ENCODE measurements around the gene HOMER2. TPM values are rescaled to one million over a fixed set of nuclear protein-coding genes. Genes with fewer than 3 reads are reported as not detected.
"Not testable (repeated sequence)": the region's sequence is repeated elsewhere in the genome, so short reads cannot be mapped to it uniquely, and the experiment has no call there.

HOMER2 gene
- total and polyA plus RNA-seq, 2 donors (not counting 1 experiment from before 2014, with no cell fraction given) = 1.1 to 9.9 TPM

- Histone ChIP-seq H3K4me2 (ENCODE audit: extremely low read depth, insufficient read depth, low read length) (no peak overlapping the region), H3K4me1 (ENCODE audit: control insufficient read depth, extremely low read depth, insufficient read depth, low read length) (no peaks in the 10 kb centered on the region), H2AFZ (ENCODE audit: low read length) (no peak overlapping the region), H3K9ac (ENCODE audit: insufficient read depth, low read length) (no peak overlapping the region), H3K27me3 (ENCODE audit: control insufficient read depth, insufficient read depth, low read length) (no peaks in the 10 kb centered on the region), H3K36me3 (ENCODE audit: control insufficient read depth, insufficient read depth, low read length) (no peaks in the 10 kb centered on the region), H3K79me2 (ENCODE audit: control insufficient read depth, insufficient read depth, low read length) (no peaks in the 10 kb centered on the region), H3K27ac (ENCODE audit: insufficient read depth, low read length) (no peak overlapping the region), H3K4me3 (replicated peaks in 1 of 4; ENCODE audit: control extremely low read depth in 1 of 4, insufficient read depth in 1 of 4, low read depth in 3 of 4, low read length in 4 of 4) (no peak overlapping the region), H4K20me1 (ENCODE audit: control insufficient read depth, extremely low read depth, insufficient read depth, low read length) (no peaks in the 10 kb centered on the region), H3K9me3 (ENCODE audit: control insufficient read depth, insufficient read depth, low read depth, low read length) (no peaks in the 10 kb centered on the region)
- DNase-seq (ENCODE audit: low read depth in 2 of 2) = no peak
- TF ChIP-seq CTCF (conservative IDR thresholded peaks at IDR 0.05 in 1 of 2, IDR thresholded peaks at IDR 0.05 in 1 of 2; ENCODE audit: low read depth in 1 of 2, low read length in 2 of 2) (no peak), EZH2 (IDR thresholded peaks at IDR 0.05; ENCODE audit: low read length, missing control alignments) (no peak)
Measured at GRCh38 chr15:82895983-82896382, 56.5 kb downstream of the HOMER2 start.

GRCh38 chr15:82894971-82895520, 57.5 kb downstream of the HOMER2 start:
- H3K27ac ChIP-seq (ENCODE audit: insufficient read depth, low read length) = no peak overlapping the region
- H3K4me1 ChIP-seq (ENCODE audit: control insufficient read depth, extremely low read depth, insufficient read depth, low read length) = no peaks in the 10 kb centered on the region
- no peaks in the 10 kb centered on the region for H3K27me3 ChIP-seq (ENCODE audit: control insufficient read depth, insufficient read depth, low read length)
- peak in 1 of 2 donors; percentile 63 for DNase-seq (ENCODE audit: low read depth in 2 of 2)
- TF ChIP-seq EZH2 (IDR thresholded peaks at IDR 0.05; ENCODE audit: low read length, missing control alignments) (no peak), CTCF (conservative IDR thresholded peaks at IDR 0.05 in 1 of 2, IDR thresholded peaks at IDR 0.05 in 1 of 2; ENCODE audit: low read depth in 1 of 2, low read length in 2 of 2) (no peak)
- H3K9me3 ChIP-seq (ENCODE audit: control insufficient read depth, insufficient read depth, low read depth, low read length) = no peaks in the 10 kb centered on the region
- H3K36me3 ChIP-seq (ENCODE audit: control insufficient read depth, insufficient read depth, low read length) = no peaks in the 10 kb centered on the region
- no peak overlapping the region for H3K4me2 ChIP-seq (ENCODE audit: extremely low read depth, insufficient read depth, low read length)
- H3K9ac ChIP-seq (ENCODE audit: insufficient read depth, low read length) = no peak overlapping the region
- H2AFZ ChIP-seq (ENCODE audit: low read length) = no peak overlapping the region
- H3K4me3 ChIP-seq (replicated peaks in 1 of 4; ENCODE audit: control extremely low read depth in 1 of 4, insufficient read depth in 1 of 4, low read depth in 3 of 4, low read length in 4 of 4) = no peak overlapping the region
- no peaks in the 10 kb centered on the region for H3K79me2 ChIP-seq (ENCODE audit: control insufficient read depth, insufficient read depth, low read length)
- no peaks in the 10 kb centered on the region for H4K20me1 ChIP-seq (ENCODE audit: control insufficient read depth, extremely low read depth, insufficient read depth, low read length)

GRCh38 chr15:82893473-82893872, 59.0 kb downstream of the HOMER2 start:
- H3K27ac ChIP-seq (ENCODE audit: insufficient read depth, low read length); H3K4me1 ChIP-seq (ENCODE audit: control insufficient read depth, extremely low read depth, insufficient read depth, low read length); H3K4me2 ChIP-seq (ENCODE audit: extremely low read depth, insufficient read depth, low read length); H3K79me2 ChIP-seq (ENCODE audit: control insufficient read depth, insufficient read depth, low read length); H3K36me3 ChIP-seq (ENCODE audit: control insufficient read depth, insufficient read depth, low read length); H3K9ac ChIP-seq (ENCODE audit: insufficient read depth, low read length); DNase-seq (ENCODE audit: low read depth in 2 of 2); H3K27me3 ChIP-seq (ENCODE audit: control insufficient read depth, insufficient read depth, low read length); H3K4me3 ChIP-seq (replicated peaks in 1 of 4; ENCODE audit: control extremely low read depth in 1 of 4, insufficient read depth in 1 of 4, low read depth in 3 of 4, low read length in 4 of 4); H3K9me3 ChIP-seq (ENCODE audit: control insufficient read depth, insufficient read depth, low read depth, low read length); H2AFZ ChIP-seq (ENCODE audit: low read length); H4K20me1 ChIP-seq (ENCODE audit: control insufficient read depth, extremely low read depth, insufficient read depth, low read length): not testable (repeated sequence)

All from fibroblast of lung (primary cell).